HepG2 (cell line): ENCODE data around the gene CUEDC2. TPM values are rescaled to one million over a fixed set of nuclear protein-coding genes. Genes with fewer than 3 reads are reported as not detected.

Experiments
- AGO1 ChIP-seq: fragments of 200-400 bp; formaldehyde crosslinking; IDR thresholded peaks from 2 replicates; pipeline ENCODE4 v1.6.1; 2017; ENCODE audit warnings: mild to moderate bottlenecking, low read depth, low read length, moderate library complexity; ENCODE audit not compliant: poor library complexity, severe bottlenecking
- EHMT2 ChIP-seq: fragments of 200-600 bp; sonication (generic); IDR thresholded peaks from 2 replicates; pipeline ENCODE4 v1.7.0; 2017; ENCODE audit warnings: antibody characterized with exemption, low read depth, low read length, borderline replicate concordance
- FOXP1 ChIP-seq, 2 experiments: fragments of 450-650 bp in 1 of 2; IDR thresholded peaks; 2 replicates each; pipeline ENCODE4 v1.6.1; 2017 to 2018; ENCODE audit warnings: antibody characterized with exemption in 1 of 2
- GABPB1 ChIP-seq: IDR thresholded peaks from 2 replicates; pipeline ENCODE4 v1.6.1; 2016; ENCODE audit warnings: mild to moderate bottlenecking, missing genetic modification reagents, moderate library complexity, missing compliant biosample characterization
- HNRNPL ChIP-seq: fragments of 200-400 bp; formaldehyde crosslinking; IDR thresholded peaks from 2 replicates; pipeline ENCODE4 v1.6.1; 2017; ENCODE audit warnings: mild to moderate bottlenecking, low read depth, low read length
- IRF2 ChIP-seq: IDR thresholded peaks from 2 replicates; pipeline ENCODE4 v1.6.1; 2018; ENCODE audit warnings: missing genetic modification reagents, missing compliant biosample characterization
- JUN ChIP-seq: sonication (generic); formaldehyde crosslinking; IDR thresholded peaks from 2 replicates; pipeline ENCODE4 v1.4.0; 2020; ENCODE audit warnings: mild to moderate bottlenecking, missing genetic modification reagents
- KAT2B ChIP-seq: fragments of 150-350 bp; IDR thresholded peaks from 2 replicates; pipeline ENCODE4 v1.6.1; 2014; ENCODE audit warnings: low read depth, low read length, borderline replicate concordance
- KDM4B ChIP-seq: sonication (generic); formaldehyde crosslinking; IDR thresholded peaks from 2 replicates; pipeline ENCODE4 v1.4.0; 2020; ENCODE audit warnings: missing genetic modification reagents
- KLF12 ChIP-seq: sonication (generic); formaldehyde crosslinking; IDR thresholded peaks from 2 replicates; pipeline ENCODE4 v1.4.0; 2020; ENCODE audit warnings: missing genetic modification reagents, borderline replicate concordance
- KLF15 ChIP-seq: sonication (generic); formaldehyde crosslinking; IDR thresholded peaks from 2 replicates; pipeline ENCODE4 v1.8.1; 2023; ENCODE audit warnings: borderline replicate concordance, mild to moderate bottlenecking, inconsistent platforms, missing genetic modification reagents, mixed read lengths
- NBN ChIP-seq: fragments of 450-650 bp; conservative IDR thresholded peaks from 2 replicates; pipeline ENCODE4 v1.6.1; 2017
- NCOR1 ChIP-seq: fragments of 200-600 bp; sonication (generic); IDR thresholded peaks from 2 replicates; pipeline ENCODE4 v1.7.0; 2017; ENCODE audit warnings: antibody characterized with exemption, low read length, borderline replicate concordance
- NR2F1 ChIP-seq, 2 experiments: fragments of 450-650 bp in 1 of 2; formaldehyde crosslinking in 1 of 2; IDR thresholded peaks; 2 replicates each; pipeline versions ENCODE4 v1.5.0 to v1.6.1; 2016 to 2020; ENCODE audit warnings: mild to moderate bottlenecking in 1 of 2, missing compliant biosample characterization in 1 of 2, missing genetic modification reagents in 1 of 2, moderate library complexity in 1 of 2
- NRL ChIP-seq: sonication (generic); formaldehyde crosslinking; IDR thresholded peaks from 2 replicates; pipeline ENCODE4 v1.5.0; 2020; ENCODE audit warnings: missing genetic modification reagents, mild to moderate bottlenecking, moderate library complexity, borderline replicate concordance
- POLR2AphosphoS2 ChIP-seq: IDR thresholded peaks from 2 replicates; pipeline ENCODE4 v1.6.1; 2011; ENCODE audit warnings: low read depth, low read length, improper control_type of control experiment
- RAD21 ChIP-seq: fragments of 450-650 bp; formaldehyde crosslinking; IDR thresholded peaks from 2 replicates; pipeline ENCODE4 v1.5.0; 2020; ENCODE audit warnings: mild to moderate bottlenecking
- TCF7L2 ChIP-seq: IDR thresholded peaks from 2 replicates; pipeline ENCODE4 v1.6.1; 2011; ENCODE audit warnings: mild to moderate bottlenecking, low read depth, low read length, moderate library complexity
- U2AF2 ChIP-seq: fragments of 200-400 bp; formaldehyde crosslinking; IDR thresholded peaks from 2 replicates; pipeline ENCODE4 v1.6.1; 2017; ENCODE audit warnings: low read depth, mild to moderate bottlenecking, low read length
- ZFYVE20 ChIP-seq: sonication (generic); formaldehyde crosslinking; IDR thresholded peaks from 2 replicates; pipeline ENCODE4 v1.8.0; 2023; ENCODE audit warnings: low read depth, mild to moderate bottlenecking, moderate library complexity, missing genetic modification reagents, borderline replicate concordance
- ZNF160 ChIP-seq: sonication (generic); formaldehyde crosslinking; IDR thresholded peaks from 2 replicates; pipeline ENCODE4 v1.8.0; 2022; ENCODE audit warnings: mild to moderate bottlenecking, inconsistent platforms, missing genetic modification reagents
- ZNF33A ChIP-seq: sonication (generic); formaldehyde crosslinking; IDR thresholded peaks from 2 replicates; pipeline ENCODE4 v1.5.1; 2020; ENCODE audit warnings: missing genetic modification reagents, mild to moderate bottlenecking, moderate library complexity, borderline replicate concordance
- ZNF33B ChIP-seq: sonication (generic); formaldehyde crosslinking; IDR thresholded peaks from 2 replicates; pipeline ENCODE4 v1.5.1; 2020; ENCODE audit warnings: mild to moderate bottlenecking, missing genetic modification reagents
- ZNF878 ChIP-seq: sonication (generic); formaldehyde crosslinking; IDR thresholded peaks from 2 replicates; pipeline ENCODE4 v1.8.1; 2023; ENCODE audit warnings: mild to moderate bottlenecking, missing genetic modification reagents, moderate library complexity
- ZSCAN30 ChIP-seq: sonication (generic); formaldehyde crosslinking; IDR thresholded peaks from 2 replicates; pipeline ENCODE4 v1.5.0; 2020; ENCODE audit warnings: mild to moderate bottlenecking, missing genetic modification reagents
- polyA plus RNA-seq, 8 experiments: library from polyadenylated mRNA; depleted of rRNA in 3 of 8; stranded (reverse) in 7 of 8; unstranded in 1 of 8; fragments of >200 nt; fragmentation: Illumina TruSeq in 4 of 8; extraction: Trizol in 4 of 8; gene quantifications; 2 replicates each; pipeline versions ENCODE4 v1.2.1 to v1.2.3, GENCODE V29; 2011 to 2016; ENCODE audit warnings: low read depth in 4 of 8, missing spikeins in 1 of 8, mixed read lengths in 1 of 8; ENCODE audit not compliant: insufficient read depth in 1 of 8
- total RNA-seq, 5 experiments: library from RNA; depleted of rRNA; stranded (reverse); fragments of >200 nt; fragmentation: Illumina TruSeq; extraction: Trizol; gene quantifications; 2 replicates each; pipeline ENCODE4 v1.2.3, GENCODE V29; 2016; ENCODE audit warnings: low read depth in 1 of 5
- TF ChIP-seq, protein P1 (sequence below): IDR thresholded peaks from 2 replicates; pipeline ENCODE4 v1.6.1; 2012; ENCODE audit warnings: low read depth, low read length, improper control_type of control experiment
- TF ChIP-seq, protein P2 (sequence below): sonication (generic); formaldehyde crosslinking; IDR thresholded peaks from 2 replicates; pipeline ENCODE4; 2020; ENCODE audit warnings: missing genetic modification reagents, mild to moderate bottlenecking, borderline replicate concordance
- TF ChIP-seq, protein P3 (sequence below): sonication (generic); formaldehyde crosslinking; IDR thresholded peaks from 2 replicates; pipeline ENCODE4 v1.8.0; 2022; ENCODE audit warnings: missing genetic modification reagents, mild to moderate bottlenecking, borderline replicate concordance

The CUEDC2 gene
- total and polyA plus RNA-seq, 2 of the 13 experiments (the other 11 are each of a cell fraction or from before 2014, with no cell fraction given): 13.1 to 18.4 TPM

DNA sequence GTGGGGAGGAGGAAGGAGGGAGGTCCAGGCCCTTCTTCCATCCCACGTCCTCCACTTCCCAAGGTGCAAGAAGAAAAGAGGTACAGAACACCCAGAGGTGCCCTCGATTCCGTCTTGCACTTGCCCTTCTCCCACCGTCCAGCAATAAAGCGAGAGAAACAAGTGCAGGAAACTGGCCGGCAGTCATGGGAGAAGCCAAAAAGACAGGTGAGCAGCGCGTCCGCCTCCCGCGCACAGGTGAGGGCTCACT is 17.7 kb upstream of the CUEDC2 start (continued):
- TF ChIP-seq FOXP1 (IDR thresholded peaks at IDR 0.05) (no peak), FOXP1 (CRISPR knock-in tag; IDR thresholded peaks at IDR 0.05) (no peak), KDM4B (CRISPR knock-in tag) (no peak), GABPB1 (CRISPR knock-in tag) (no peak), ZNF160 (CRISPR knock-in tag) (no peak), ZNF33B (CRISPR knock-in tag) (no peak), KAT2B (no peak), TCF7L2 (no peak), ZNF33A (CRISPR knock-in tag) (no peak), NBN (no peak), U2AF2 (no peak), ZNF878 (no peak), JUN (no peak), ZFYVE20 (CRISPR knock-in tag) (no peak), NCOR1 (no peak), KLF15 (CRISPR knock-in tag) (no peak), HNRNPL (no peak), AGO1 (no peak), IRF2 (CRISPR knock-in tag) (no peak), POLR2AphosphoS2 (no peak), ZSCAN30 (CRISPR knock-in tag) (no peak), KLF12 (CRISPR knock-in tag) (no peak), NRL (0 out of 2 replicates have a peak, but pooled peaks have one; percentile 60), RAD21 (CRISPR knock-in tag) (no peak), EHMT2 (no peak), NR2F1 (CRISPR knock-in tag; IDR thresholded peaks at IDR 0.05) (no peak)
- TF ChIP-seq, protein P1, sequence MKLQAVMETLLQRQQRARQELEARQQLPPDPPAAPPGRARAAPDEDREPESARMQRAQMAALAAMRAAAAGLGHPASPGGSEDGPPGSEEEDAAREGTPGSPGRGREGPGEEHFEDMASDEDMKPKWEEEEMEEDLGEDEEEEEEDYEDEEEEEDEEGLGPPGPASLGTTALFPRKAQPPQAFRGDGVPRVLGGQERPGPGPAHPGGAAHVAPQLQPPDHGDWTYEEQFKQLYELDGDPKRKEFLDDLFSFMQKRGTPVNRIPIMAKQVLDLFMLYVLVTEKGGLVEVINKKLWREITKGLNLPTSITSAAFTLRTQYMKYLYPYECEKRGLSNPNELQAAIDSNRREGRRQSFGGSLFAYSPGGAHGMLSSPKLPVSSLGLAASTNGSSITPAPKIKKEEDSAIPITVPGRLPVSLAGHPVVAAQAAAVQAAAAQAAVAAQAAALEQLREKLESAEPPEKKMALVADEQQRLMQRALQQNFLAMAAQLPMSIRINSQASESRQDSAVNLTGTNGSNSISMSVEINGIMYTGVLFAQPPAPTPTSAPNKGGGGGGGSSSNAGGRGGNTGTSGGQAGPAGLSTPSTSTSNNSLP: no peak
- TF ChIP-seq, protein P2, sequence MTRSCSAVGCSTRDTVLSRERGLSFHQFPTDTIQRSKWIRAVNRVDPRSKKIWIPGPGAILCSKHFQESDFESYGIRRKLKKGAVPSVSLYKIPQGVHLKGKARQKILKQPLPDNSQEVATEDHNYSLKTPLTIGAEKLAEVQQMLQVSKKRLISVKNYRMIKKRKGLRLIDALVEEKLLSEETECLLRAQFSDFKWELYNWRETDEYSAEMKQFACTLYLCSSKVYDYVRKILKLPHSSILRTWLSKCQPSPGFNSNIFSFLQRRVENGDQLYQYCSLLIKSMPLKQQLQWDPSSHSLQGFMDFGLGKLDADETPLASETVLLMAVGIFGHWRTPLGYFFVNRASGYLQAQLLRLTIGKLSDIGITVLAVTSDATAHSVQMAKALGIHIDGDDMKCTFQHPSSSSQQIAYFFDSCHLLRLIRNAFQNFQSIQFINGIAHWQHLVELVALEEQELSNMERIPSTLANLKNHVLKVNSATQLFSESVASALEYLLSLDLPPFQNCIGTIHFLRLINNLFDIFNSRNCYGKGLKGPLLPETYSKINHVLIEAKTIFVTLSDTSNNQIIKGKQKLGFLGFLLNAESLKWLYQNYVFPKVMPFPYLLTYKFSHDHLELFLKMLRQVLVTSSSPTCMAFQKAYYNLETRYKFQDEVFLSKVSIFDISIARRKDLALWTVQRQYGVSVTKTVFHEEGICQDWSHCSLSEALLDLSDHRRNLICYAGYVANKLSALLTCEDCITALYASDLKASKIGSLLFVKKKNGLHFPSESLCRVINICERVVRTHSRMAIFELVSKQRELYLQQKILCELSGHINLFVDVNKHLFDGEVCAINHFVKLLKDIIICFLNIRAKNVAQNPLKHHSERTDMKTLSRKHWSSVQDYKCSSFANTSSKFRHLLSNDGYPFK (CRISPR knock-in tag): no peak
- TF ChIP-seq, protein P3, sequence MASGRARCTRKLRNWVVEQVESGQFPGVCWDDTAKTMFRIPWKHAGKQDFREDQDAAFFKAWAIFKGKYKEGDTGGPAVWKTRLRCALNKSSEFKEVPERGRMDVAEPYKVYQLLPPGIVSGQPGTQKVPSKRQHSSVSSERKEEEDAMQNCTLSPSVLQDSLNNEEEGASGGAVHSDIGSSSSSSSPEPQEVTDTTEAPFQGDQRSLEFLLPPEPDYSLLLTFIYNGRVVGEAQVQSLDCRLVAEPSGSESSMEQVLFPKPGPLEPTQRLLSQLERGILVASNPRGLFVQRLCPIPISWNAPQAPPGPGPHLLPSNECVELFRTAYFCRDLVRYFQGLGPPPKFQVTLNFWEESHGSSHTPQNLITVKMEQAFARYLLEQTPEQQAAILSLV (CRISPR knock-in tag): no peak
